Bronchial epithelial cell (primary cell): ENCODE data around the gene PHF11. TPM values are rescaled to one million over a fixed set of nuclear protein-coding genes. Genes with fewer than 3 reads are reported as not detected.
"Not testable (repeated sequence)": the region's sequence is repeated elsewhere in the genome, so short reads cannot be mapped to it uniquely, and the experiment has no call there.

Experiments
- DNase-seq: peaks from one replicate; pipeline ENCODE4 v3.0.0-alpha.2; 2010; ENCODE audit warnings: low read depth
- FAIRE-seq: peaks from 2 replicates; lab custom pipeline; 2011; peaks lifted over from hg19 to GRCh38; lab: Jason Lieb, UNC
- H3K27me3 ChIP-seq: 2 replicates; pipeline ENCODE4 v1.5.1; 2011; ENCODE audit warnings: low read length; ENCODE audit not compliant: control insufficient read depth, insufficient read depth
- H3K36me3 ChIP-seq: 2 replicates; pipeline ENCODE4 v1.5.1; 2011; ENCODE audit warnings: low read length; ENCODE audit not compliant: control insufficient read depth, insufficient read depth
- H3K4me3 ChIP-seq: 2 replicates; pipeline ENCODE4 v1.5.1; 2011; ENCODE audit warnings: mild to moderate bottlenecking, low read depth, low read length, control low read depth
- total RNA-seq: library from RNA; depleted of rRNA; stranded (reverse); fragments of >200 nt; gene quantifications from 2 replicates; pipeline ENCODE4 v1.2.1, GENCODE V29; 2014
- TF ChIP-seq, protein P1 (sequence below): IDR thresholded peaks from 2 replicates; pipeline ENCODE4 v1.5.1; 2011; ENCODE audit warnings: mild to moderate bottlenecking, moderate library complexity, low read length, control low read depth, inconsistent platforms; ENCODE audit not compliant: insufficient read depth, severe bottlenecking

PHF11 gene
- total RNA-seq, 1 donor from 2014 or later = 7.9 TPM

DNA sequence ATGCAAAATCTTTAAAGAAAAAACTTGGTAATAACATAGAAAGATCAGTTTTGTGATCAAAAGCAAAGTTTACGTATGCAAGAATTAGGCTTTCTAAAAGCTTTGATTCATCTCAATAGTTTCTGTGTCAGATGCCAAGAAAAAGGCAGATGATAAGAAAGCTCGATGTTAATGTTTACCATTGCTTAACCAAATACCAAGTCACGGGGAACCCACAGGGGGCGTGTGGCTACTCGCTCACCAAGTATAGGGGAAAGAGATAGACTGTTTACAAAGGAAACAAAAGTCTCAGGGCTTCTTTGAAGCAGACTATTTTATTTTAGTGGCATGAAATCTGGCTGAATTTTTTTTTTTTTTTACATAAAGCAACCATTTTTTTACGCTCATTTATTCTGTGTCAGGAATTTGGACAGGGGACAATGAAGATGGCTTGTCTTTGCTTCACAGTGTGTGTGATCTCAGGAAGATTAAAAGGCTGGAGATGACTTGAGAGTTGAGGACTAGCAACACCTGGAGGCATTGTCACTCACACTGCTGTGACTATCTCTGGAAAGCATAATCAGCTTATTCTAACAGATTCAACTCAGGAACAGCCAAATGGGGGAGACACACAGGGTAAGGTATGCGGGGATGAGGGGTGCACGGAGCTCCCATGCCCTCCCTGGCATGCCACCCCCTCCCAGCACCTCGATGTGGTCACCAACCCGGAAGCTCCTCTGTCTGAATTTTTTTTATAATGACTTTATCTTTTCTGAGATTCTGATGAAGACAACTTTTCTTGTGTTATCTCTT, 64.7 kb downstream of the PHF11 start:
- no peak overlapping the region for H3K4me3 ChIP-seq
- H3K27me3 ChIP-seq = no peaks in the 10 kb centered on the region
- DNase-seq (peak; percentile 84), FAIRE-seq (no peak)
- no peaks in the 10 kb centered on the region for H3K36me3 ChIP-seq
- TF ChIP-seq, protein P1, sequence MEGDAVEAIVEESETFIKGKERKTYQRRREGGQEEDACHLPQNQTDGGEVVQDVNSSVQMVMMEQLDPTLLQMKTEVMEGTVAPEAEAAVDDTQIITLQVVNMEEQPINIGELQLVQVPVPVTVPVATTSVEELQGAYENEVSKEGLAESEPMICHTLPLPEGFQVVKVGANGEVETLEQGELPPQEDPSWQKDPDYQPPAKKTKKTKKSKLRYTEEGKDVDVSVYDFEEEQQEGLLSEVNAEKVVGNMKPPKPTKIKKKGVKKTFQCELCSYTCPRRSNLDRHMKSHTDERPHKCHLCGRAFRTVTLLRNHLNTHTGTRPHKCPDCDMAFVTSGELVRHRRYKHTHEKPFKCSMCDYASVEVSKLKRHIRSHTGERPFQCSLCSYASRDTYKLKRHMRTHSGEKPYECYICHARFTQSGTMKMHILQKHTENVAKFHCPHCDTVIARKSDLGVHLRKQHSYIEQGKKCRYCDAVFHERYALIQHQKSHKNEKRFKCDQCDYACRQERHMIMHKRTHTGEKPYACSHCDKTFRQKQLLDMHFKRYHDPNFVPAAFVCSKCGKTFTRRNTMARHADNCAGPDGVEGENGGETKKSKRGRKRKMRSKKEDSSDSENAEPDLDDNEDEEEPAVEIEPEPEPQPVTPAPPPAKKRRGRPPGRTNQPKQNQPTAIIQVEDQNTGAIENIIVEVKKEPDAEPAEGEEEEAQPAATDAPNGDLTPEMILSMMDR = peak; percentile 45

DNA sequence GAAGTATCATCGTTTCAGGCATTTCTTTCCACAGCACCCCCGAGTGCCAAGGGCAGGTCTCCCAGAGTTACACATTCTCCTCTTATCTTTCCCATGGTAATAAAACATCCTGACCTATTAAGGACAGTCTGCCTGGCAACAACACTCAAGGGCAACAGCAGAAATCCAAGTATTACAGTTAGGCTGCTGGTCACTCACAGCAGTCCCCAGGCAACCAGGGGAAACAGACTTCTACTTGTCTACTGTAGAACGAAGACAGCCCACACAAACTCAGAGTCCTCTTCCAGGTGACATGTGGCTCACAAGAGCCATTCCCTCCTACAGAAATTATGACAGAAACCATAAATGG, 65.3 kb downstream of the PHF11 start:
- Histone ChIP-seq H3K27me3 (no peaks in the 10 kb centered on the region), H3K36me3 (no peaks in the 10 kb centered on the region), H3K4me3 (no peak overlapping the region)
- FAIRE-seq (no peak), DNase-seq (no peak)
- TF ChIP-seq, protein P1 = no peak

DNA sequence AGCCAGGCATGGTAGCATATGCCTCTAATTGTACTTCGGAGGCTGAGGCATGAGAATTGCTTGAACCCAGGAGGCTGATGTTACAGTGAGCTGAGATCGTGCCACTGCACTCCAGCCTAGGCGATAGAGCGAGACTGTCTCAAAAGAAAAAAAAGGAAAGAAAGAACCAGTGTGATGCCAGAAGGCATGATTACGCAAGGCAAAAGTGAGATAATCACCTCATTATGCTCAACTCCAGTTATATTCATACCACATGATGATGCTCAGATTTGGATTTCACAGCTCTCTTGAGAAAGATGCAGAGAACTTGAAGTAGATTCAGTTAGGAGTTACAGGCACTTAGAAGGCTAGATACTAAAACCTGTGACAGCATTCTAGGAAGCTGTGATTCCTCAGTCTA, 67.8 kb downstream of the PHF11 start:
- FAIRE-seq (no peak), DNase-seq (peak; percentile 52)

DNA sequence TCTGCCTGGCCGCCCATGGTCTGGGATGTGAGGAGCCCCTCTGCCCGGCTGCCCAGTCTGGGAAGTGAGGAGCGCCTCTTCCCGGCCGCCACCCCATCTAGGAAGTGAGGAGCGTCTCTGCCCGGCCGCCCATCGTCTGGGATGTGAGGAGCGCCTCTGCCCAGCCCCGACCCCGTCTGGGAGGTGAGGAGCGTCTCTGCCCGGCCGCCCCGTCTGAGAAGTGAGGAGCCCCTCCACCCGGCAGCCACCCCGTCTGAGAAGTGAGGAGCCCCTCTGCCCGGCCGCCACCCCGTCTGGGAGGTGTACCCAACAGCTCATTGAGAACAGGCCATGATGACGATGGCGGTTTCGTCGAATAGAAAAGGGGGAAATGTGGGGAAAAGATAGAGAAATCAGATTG, 69.7 kb downstream of the PHF11 start:
- FAIRE-seq, H3K36me3 ChIP-seq, H3K27me3 ChIP-seq, H3K4me3 ChIP-seq, DNase-seq: not testable (repeated sequence)

More for the DNA sequence above, 67.8 kb downstream of the PHF11 start:
- Histone ChIP-seq H3K27me3 (no peaks in the 10 kb centered on the region), H3K36me3 (peaks cover 1% of the 10 kb centered on the region), H3K4me3 (no peak overlapping the region)
- TF ChIP-seq, protein P1 = no peak

DNA sequence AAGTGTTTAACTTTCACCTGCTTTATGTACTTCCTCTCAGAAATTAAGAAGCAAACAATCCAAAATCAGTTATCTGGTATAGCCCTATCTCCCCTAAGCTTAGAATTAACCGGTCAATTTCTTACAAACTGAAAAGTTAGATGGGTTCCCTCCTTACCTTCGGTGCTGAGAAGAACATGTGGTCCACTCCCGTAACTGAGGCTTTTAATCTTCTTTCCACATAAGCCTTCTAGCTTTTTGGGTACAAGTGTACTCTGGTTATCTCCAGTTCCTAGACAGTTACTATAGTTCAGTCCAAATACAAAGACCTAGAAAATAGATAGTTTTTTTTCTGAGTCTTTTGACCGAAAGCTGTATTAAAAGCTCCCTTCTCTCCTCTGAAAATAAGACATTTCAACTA, 70.7 kb downstream of the PHF11 start:
- FAIRE-seq (no peak), DNase-seq (no peak)
- Histone ChIP-seq H3K4me3 (no peak overlapping the region), H3K36me3 (peaks cover 1% of the 10 kb centered on the region), H3K27me3 (no peaks in the 10 kb centered on the region)
- TF ChIP-seq, protein P1 = no peak

DNA sequence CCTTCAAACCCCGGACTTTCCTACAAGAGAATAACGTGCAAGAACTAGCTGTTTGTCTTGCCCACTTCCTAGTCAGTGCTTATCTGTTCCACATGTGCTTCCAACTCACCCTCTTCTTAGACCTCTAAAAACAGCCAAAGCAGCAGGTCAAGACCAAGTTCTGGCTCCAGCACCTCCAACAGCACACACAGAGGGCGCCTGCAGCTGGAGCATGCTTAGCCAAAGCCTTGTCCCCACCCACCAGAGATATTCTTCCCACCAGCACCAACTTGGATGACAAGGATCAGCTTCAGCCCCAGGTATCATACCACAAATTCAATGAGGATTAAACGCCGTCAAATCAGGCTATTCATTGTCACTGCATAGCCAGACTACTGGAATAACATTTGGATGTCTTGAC, 71.7 kb downstream of the PHF11 start:
- Histone ChIP-seq H3K27me3 (no peaks in the 10 kb centered on the region), H3K36me3 (peaks cover 1% of the 10 kb centered on the region), H3K4me3 (no peak overlapping the region)
- TF ChIP-seq, protein P1 = no peak
- FAIRE-seq (no peak), DNase-seq (no peak)
